ENCODE results near the gene DCDC2B. TPM values are rescaled to one million over a fixed set of nuclear protein-coding genes. Genes with fewer than 3 reads are reported as not detected.

Gene DCDC2B
- total and polyA plus RNA-seq, 9 of the 15 experiments (the other 6 are each of a cell fraction or from before 2014, with no cell fraction given) = not detected

DNA sequence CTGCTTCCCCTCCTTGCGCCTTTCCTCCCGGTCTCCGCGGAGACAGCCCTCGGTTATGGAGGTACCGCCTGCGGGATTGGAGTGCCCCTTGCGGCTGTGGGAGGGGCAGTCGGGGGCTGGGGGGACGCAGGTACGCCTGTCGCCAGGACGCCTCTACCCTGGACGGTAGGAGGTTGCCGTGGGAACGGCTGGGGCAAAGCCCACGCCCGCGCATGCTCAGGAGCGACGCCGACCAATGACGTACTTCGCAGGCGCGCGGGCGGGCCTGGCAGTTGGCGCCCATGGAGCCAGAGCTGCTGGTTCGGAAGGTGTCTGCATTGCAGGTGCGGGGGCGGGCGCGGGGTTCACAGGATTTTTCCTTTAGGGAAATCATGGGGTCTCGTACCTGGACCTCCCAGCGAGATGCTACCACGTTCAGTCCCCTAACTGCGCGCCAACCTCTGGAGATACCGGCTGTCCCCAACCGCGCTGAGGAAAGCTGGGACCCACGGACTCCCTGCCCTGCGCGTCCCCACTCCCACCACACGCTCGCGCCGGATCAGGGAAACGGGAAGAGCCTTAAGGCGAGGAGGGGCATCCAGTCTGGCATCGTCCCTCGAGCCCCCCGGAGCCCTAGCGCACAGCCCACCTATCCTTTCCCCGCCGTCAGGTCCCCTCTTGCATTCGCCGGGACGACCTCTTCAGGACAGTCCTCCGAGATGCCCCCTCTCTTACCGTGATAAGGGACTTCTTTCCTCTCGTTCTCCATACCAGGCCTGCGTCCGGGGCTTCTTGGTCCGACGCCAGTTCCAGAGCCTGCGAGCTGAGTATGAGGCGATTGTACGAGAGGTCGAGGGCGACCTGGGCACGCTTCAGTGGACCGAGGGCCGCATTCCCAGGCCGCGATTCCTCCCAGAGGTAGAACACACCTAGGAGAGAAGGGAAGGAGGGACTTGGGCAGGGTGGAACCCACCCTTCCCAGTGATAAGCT, 3.2 kb upstream of the DCDC2B start, which contains the start of gene IQCC (continued):
- no peak for TF ChIP-seq CREB5 (CRISPR knock-in tag; IDR thresholded peaks at IDR 0.05)
- TF ChIP-seq, protein P1, sequence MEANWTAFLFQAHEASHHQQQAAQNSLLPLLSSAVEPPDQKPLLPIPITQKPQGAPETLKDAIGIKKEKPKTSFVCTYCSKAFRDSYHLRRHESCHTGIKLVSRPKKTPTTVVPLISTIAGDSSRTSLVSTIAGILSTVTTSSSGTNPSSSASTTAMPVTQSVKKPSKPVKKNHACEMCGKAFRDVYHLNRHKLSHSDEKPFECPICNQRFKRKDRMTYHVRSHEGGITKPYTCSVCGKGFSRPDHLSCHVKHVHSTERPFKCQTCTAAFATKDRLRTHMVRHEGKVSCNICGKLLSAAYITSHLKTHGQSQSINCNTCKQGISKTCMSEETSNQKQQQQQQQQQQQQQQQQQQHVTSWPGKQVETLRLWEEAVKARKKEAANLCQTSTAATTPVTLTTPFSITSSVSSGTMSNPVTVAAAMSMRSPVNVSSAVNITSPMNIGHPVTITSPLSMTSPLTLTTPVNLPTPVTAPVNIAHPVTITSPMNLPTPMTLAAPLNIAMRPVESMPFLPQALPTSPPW (CRISPR knock-in tag; IDR thresholded peaks at IDR 0.05) = peak; percentile 75
- TF ChIP-seq ZNF121 (CRISPR knock-in tag; conservative IDR thresholded peaks at IDR 0.05) = no peak
- TF ChIP-seq EWSR1 (IDR thresholded peaks at IDR 0.05; ENCODE audit: borderline replicate concordance, low read depth, partially characterized antibody) = no peak
- no peak for TF ChIP-seq KLF10 (CRISPR knock-in tag; IDR thresholded peaks at IDR 0.05)
- TF ChIP-seq ZNF165 (CRISPR knock-in tag; IDR thresholded peaks at IDR 0.05; ENCODE audit: borderline replicate concordance) = no peak
- TF ChIP-seq NRF1 (conservative IDR thresholded peaks at IDR 0.05 in 1 of 2, IDR thresholded peaks at IDR 0.05 in 1 of 2) = peak; percentile 98
- TF ChIP-seq MAFF (IDR thresholded peaks at IDR 0.05; ENCODE audit: low read length) = no peak
- 0 out of 2 replicates have a peak, but pooled peaks have one; percentile 35 for TF ChIP-seq TRIM28 (IDR thresholded peaks at IDR 0.05)
- TF ChIP-seq, protein P2, sequence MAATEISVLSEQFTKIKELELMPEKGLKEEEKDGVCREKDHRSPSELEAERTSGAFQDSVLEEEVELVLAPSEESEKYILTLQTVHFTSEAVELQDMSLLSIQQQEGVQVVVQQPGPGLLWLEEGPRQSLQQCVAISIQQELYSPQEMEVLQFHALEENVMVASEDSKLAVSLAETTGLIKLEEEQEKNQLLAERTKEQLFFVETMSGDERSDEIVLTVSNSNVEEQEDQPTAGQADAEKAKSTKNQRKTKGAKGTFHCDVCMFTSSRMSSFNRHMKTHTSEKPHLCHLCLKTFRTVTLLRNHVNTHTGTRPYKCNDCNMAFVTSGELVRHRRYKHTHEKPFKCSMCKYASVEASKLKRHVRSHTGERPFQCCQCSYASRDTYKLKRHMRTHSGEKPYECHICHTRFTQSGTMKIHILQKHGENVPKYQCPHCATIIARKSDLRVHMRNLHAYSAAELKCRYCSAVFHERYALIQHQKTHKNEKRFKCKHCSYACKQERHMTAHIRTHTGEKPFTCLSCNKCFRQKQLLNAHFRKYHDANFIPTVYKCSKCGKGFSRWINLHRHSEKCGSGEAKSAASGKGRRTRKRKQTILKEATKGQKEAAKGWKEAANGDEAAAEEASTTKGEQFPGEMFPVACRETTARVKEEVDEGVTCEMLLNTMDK (IDR thresholded peaks at IDR 0.05; ENCODE audit: borderline replicate concordance, insufficient read depth, low read depth, low read length, poor library complexity, severe bottlenecking) = no peak
- TF ChIP-seq XRCC3 (IDR thresholded peaks at IDR 0.05) = no peak
- TF ChIP-seq TCFL5 (CRISPR knock-in tag; conservative IDR thresholded peaks at IDR 0.05) = no peak
- TF ChIP-seq ZNF3 (CRISPR knock-in tag; IDR thresholded peaks at IDR 0.05) = no peak
- peak; percentile 35; the same call in 1 of the 2 replicates for TF ChIP-seq NR2C2 (CRISPR knock-in tag; IDR thresholded peaks at IDR 0.05)
- no peak for TF ChIP-seq NR2C2 (tag; IDR thresholded peaks at IDR 0.05)
- TF ChIP-seq ZBTB7A (IDR thresholded peaks at IDR 0.05; ENCODE audit: borderline replicate concordance, control insufficient read depth, low read depth, low read length) = peak; percentile 75; the same call in 1 of the 2 replicates
- TF ChIP-seq, protein P3, sequence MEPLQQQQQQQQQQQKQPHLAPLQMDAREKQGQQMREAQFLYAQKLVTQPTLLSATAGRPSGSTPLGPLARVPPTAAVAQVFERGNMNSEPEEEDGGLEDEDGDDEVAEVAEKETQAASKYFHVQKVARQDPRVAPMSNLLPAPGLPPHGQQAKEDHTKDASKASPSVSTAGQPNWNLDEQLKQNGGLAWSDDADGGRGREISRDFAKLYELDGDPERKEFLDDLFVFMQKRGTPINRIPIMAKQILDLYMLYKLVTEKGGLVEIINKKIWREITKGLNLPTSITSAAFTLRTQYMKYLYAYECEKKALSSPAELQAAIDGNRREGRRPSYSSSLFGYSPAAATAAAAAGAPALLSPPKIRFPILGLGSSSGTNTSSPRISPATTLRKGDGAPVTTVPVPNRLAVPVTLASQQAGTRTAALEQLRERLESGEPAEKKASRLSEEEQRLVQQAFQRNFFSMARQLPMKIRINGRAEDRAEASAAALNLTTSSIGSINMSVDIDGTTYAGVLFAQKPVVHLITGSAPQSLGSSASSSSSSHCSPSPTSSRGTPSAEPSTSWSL (CRISPR knock-in tag; IDR thresholded peaks at IDR 0.05; ENCODE audit: borderline replicate concordance) = no peak
- no peak for TF ChIP-seq ZNF253 (CRISPR knock-in tag; conservative IDR thresholded peaks at IDR 0.05)
- peak; percentile 62 for TF ChIP-seq NCOA6 (IDR thresholded peaks at IDR 0.05)
- no peak for TF ChIP-seq TFAM (CRISPR knock-in tag; conservative IDR thresholded peaks at IDR 0.05)
- peak; percentile 58; the same call in 1 of the 2 replicates for TF ChIP-seq CBFB (CRISPR knock-in tag; IDR thresholded peaks at IDR 0.05)

All from K562 (cell line).